Fibroblast of skin of right quadriceps (primary cell): ENCODE measurements around the gene SRC.
"Not testable (repeated sequence)": the region's sequence is repeated elsewhere in the genome, so short reads cannot be mapped to it uniquely, and the experiment has no call there.

Experiments
- DNase-seq: peaks from one replicate; pipeline ENCODE4 v3.0.0-alpha.2; 2013

SRC gene

DNA sequence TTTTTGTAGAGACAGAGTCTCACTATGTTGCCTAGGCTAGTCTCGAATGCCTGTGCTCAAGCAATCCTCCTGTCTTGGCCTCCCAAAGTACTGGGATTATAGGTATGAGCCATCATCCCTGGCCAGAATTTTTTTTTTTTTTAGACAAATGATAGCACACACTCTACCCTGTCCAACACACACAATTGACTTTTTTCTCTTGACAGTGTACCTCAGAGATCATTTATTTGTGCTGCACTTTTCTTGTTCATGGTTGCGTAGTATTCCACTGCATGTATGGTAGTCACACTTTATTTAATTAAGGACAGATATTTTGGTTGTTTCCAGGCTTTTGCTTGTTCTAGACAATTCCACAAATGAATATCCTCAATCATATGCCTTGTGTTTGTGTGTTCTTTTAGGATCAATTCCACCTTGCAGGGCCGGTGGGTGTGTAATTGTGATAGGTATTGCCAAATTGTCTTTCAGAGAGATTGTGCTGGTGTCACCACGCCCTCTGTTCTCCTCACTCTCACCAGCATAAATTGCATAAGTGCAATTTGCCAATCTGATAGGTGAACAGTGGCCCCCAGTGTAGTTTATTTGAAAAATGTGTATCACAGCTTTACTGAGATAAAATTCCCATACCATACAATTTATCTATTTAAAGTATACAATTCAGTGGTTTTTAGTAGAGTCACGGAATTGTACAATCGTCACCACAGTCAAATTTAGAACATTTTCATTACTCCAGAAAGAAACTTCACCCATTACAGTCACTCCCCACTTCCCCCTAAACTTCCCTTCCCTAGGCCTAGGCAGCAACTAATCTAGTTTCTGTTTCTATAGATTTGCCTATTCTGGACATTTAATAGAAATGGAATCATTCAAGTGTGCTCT is 20.1 kb downstream of the SRC start:
- no peak for DNase-seq

DNA sequence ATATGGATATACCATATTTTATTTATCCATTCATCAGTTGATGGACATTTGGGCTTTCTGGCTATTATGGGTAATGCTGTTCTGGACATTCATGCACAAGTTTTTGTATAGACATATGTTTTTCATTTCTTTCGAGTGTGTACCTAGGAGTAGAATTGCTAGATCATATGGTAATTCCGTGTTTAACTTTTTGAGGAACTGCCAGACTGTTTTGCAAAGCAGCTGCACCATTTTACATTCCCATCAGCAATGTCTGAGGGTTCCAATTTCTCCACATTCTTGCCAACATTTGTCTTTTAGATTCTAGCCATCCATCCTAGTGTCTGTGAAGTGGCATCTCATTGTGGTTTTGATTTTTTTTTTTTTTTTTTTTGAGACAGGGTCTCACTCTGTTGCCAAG is 20.8 kb downstream of the SRC start:
- peak; percentile 21 for DNase-seq

DNA sequence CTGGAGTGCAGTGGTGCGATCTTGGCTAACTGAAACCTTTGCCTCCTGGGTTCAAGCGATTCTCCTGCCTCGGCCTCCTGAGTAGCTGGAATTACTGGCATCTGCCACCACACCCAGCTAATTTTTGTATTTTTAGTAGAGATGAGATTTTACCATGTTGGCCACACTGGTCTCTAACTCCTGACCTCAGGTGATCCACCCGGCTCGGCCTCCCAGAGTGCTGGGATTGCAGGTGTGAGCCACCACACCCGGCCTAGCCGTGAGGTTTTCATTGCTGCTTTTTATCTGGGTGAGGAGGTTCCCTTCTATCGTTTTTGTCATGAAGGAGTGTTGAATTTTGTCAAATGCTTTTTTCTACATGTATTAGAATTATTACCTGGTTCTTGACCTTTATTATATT is 23.9 kb downstream of the SRC start:
- no peak for DNase-seq

DNA sequence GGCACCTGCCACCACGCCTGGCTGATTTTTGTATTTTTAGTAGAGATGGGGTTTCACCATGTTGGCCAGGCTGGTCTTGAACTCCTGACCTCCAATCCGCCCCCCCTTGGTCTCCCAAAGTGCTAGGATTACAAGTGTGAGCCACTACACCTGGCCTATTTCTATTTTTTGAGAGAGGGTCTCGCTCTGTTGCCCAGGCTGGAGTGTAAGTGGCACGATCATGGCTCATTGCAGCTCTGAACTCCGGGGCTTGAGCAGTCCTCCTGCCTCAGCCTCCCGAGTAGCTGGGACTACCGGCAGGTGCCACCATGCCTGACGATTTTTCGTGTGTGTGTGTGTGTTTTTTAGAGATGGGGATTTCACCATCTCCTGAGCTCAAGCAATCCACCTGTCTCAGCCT is 25.9 kb downstream of the SRC start:
- not testable (repeated sequence) for DNase-seq

GRCh38 chr20:37372441-37372840 is 26.5 kb downstream of the SRC start:
- no peak for DNase-seq

DNA sequence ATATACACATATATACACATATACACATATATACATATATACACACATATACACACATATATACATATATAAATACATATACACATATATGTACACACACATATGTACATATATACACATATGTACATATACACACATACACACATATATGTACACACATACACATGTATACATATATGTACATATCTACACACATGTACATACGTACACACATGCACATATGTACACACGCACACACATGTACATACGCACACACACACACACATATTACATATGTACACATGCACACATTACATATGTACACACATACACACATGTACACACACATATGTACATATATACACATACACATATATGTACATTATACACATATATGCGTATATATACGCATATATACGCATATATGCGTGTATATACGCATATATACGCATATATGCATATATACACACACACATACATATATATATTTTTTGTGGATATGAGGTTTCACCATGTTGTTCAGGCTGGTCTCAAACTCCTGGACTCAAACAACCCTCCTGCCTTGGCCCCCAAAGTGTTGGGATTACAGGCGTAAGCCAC is 27.2 kb downstream of the SRC start:
- no peak for DNase-seq

DNA sequence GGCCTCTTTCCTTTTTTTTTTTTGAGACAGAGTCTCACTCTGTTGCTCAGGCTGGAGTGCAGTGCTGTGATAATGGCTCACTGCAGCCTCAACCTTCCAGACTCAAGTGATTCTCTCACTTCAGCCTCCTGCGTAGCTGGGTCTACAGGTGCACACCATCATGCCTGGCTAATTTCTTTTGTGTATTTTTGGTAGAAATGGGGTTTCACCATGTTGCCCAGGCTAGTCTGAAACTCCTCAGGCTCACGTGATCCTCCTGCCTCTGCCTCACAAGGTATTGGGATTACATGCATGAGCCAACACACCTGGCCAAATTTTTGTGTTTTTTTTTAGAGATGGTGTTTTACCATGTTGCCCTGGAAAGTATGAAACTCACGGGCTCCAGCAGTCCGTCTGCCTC is 29.3 kb downstream of the SRC start:
- DNase-seq: no peak

DNA sequence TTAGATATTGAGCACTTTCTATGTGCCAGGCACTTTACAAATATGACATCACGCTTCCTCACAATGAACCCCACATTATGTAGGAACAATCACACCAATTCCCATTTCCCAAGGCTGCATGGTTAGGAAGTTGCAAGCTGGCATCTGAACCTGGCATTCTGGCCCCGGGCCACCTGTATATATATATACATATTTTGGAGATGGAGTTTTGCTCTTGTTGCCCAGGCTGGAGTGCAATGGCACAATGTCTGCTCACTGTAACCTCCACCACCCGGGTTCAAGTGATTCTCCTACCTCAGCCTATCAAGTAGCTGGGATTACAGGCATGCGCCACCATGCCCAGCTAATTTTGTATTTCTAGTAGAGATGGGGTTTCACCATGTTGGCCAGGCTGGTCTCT is 30.4 kb downstream of the SRC start:
- no peak for DNase-seq

- DNase-seq: no peak
Observed at GRCh38 chr20:37376791-37377190, 30.9 kb downstream of the SRC start.

DNA sequence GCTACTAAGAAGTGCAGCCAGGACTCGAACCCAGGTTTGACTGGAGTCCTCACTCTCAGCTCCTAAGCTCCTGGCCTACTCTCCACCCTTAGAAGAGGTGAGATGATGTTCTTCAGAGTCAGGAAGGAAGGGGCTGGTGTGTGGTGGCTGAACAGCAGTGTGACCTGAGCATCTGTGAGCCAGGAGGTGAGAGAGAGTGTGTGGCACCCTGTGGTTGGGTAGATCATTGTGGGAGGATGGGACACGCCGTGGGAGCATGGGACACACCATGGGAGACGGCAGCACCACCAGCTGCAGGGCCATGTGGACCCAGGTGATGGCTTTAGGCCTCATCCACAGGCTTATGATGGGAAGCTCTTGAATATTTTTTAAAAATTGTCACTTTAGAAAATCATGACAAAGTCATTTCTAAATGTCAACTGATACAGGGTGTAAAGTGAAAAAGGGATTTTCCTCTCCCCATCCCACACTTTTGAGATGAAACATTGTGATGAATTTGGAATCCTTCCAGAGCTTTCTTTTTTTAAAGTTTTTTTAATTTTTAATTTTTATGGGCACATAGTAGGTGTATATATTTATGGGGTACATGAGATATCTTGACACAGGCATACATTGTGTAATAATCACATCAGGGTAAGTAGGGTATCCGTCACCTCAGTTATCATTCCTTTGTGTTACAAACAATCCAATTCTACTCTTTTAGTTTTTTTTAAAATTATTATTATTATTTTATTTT is 31.6 kb downstream of the SRC start:
- DNase-seq: no peak

DNA sequence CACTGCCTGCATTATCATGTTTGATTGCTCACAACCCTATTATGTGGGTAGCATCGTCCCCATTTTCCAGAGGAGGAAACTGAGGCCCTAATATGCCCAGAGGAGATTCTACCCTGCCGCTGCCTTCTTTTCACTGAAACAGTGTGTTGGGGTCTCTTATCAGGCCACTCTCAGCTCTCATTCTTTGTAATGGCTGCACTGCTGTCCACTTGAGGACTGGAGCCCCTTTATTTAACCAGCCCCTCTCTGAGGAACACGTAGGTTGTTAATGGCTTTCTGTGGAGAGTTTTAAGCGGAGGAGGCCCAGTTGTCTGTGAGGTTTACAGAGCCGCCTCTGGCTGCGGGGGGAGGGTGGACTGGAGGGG is 32.5 kb downstream of the SRC start:
- no peak for DNase-seq

DNA sequence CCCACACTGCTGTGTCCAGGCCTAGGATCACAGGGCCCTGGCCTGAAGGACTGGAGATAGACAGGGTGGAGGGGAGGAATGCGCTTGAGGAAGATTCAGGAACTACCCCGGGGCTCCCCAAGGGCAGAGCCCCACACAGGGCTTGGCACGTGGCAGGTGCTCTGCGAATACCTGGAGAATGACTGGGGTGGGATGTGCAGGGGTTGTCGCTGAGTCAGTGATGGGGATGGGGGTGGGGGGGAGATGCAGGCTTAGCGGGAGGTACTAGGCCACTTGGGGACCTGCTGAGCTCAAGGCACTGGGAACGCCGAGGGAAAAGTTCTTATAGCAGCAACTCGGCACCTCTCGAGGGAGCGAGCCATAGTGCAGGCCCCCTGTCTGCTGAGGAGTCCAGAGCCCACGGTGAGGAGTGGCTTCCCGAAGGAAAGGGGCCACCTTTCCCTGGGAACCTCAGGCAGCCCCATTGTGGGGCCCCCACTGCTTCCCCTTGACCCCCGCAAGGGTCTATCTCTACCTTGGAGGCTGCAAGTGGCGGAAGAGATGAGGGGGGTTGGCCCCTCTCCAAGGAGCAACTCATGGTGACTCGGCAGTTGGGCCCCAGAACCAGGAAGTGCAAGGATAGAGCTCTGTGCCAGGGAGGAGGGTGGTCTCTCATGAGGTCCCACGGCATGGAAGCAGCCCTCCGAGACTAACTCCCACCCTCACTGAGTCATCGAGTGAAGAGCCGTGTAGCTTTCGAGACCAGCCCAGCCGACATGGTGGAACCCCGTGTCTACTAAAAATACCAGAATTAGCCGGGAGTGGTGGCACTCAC is 33.1 kb downstream of the SRC start:
- DNase-seq: peak; percentile 67

DNA sequence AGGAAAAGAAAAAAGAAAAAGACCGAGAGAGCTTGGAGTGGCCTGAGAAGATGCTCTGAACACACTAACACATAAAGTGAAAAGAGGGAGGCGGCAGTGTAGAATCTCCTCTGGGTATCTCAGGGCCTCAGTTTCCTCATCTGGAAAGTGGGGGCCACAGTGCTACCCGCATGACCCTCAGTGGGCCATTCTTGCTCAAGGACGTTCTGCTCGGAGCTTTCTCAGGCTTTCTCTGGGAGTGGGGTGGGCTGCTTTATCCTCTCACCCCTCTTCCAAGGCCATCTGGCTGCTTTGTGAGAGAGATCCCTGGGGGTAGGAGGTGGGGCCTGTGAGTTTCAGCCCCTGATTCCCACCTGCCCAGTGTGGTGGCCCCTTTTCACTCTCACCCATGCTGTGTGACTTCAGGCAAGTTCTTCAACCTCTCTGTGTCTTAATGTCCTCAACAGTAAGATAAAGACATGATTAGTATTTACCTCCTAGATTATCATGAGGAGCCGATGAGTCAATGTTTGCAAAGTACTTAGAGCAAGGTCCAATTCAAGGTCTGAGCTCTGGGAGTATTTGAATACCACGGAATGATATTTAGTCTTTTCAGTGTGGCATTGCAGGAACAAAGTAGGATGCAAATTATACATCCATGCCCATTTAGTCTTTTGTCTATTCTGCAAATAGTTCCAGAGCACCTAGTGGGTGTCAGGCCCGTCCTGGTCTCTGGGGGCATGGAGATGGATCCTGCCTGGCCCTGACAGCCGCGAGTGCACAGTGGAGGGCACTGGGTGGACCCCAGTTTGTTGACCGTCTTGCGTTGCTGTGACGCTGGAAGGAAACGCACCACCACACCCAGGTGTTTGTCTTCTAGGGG is 34.3 kb downstream of the SRC start:
- DNase-seq: peak; percentile 31

DNA sequence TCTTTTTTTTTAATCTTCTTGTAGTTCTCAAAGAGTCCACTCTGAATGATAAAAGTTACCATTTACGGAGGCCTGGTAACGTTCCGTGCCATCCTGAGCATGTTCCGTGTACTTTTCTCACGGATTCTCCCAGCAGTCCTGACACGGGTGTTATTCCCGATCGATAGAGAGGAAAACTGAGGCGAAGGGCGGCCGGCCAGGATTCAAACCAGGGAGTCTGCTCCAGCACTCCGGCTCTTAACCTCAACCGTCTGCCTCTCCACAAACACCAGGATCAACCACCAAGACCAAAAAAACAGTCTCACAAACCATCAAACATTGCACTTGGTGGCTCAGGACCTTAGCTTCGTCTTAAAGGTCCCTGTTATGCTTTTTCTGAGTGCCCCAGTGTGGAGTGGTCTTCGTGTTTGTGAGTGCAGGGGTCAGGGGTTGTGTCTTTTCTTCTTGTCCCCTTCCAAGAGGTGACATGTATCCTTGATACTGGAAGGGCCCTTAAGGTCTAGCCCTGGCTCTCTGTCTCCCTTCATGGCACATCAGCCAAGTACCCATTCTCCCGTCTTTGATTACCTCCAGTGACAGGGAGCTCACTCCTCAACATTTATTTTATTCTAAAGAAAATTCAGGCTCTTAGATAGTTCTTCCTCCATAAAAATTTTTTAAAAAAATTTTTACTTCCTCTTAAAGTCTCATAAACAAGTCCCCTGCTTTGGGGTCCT is 35.1 kb downstream of the SRC start:
- no peak for DNase-seq

- no peak for DNase-seq
Observed at GRCh38 chr20:37381621-37382471, 35.9 kb downstream of the SRC start.

DNA sequence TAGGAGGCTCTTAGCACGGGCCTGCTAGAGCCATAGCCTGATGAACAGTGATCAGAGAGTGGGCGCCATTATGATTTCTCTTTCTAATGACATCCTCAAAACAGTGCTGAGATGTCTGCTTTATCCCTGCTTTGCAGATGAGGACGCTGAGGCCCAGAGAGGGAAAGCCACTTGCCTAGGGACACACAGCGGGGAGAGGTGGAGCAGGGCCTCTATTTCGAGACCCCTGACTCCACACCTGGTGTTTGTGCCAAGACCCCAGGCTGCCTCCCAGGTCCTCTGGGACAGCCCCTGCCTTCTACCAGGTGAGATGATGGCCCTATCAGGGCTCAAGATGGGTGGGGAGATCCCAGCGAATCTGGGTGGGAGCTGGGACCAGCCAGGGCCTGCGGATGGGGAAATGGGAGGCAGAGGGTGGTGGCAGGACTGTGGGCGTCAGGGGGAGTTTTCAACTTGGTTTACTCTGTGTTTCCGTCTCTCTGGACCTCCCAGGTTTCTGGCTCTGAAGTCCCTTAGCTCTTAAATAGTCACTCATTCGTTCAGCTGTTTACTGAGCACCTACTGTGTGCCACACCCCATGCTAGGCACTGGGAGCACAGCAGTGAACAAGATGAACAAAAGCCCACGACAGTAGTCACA is 36.7 kb downstream of the SRC start:
- no peak for DNase-seq

DNA sequence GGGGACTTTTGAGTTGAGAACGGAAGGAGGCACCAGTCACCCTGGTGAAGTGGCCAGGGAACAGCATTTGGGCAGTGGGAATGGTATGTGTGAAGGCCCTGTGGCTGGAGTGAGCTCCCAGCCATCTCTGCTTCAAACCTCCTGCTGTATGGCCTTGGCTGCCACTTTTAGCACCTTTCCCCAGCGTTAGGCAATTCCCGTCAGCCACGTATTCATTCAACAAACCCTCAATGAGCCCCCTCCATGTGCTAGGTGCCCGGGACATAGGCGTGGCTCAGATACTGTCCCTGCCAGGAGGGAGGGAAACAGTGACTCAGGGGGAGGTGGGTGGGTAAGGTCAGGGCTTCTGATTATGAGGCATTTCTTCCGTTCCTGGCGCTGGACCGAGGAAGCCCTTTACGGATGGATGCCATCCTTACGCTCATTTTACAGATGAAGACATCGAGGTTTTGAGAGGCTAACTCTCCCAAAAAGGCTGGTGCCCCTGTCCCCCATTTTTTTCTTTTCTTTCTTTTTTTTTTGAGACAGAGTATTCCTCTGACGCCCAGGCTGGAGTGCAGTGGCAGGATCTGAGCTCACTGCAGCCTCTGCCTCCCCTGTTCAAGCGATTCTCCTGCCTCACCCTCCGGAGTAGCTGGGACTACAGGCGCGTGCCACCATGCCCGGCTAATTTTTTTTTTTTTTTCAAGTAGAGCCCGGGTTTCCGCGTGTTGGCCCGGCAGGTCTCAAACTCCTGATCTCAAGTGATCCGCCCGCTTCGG is 37.5 kb downstream of the SRC start:
- DNase-seq: peak; percentile 19

DNA sequence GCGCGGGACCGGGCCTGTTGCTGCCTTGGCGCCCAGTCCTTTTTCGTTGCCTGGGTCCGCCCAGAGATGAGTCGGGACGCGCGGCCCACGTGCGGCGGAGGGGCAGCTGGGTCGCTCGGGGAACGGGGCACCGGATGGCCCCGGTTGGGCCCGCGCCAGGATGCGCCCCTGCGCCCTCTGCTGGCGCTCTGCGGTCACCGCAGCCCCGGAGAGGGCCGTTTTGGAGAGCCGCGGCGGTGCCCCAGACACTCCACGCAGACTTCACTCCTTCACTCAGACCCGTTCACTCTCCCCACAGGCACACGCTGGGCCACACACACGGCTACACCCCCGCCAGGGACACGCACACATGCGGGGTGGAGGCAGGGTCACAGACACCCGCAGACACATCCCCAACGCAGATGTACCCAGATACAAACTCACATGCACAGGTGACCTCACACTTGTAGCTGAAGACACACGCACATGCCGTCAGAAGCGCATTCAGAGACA is 38.8 kb downstream of the SRC start:
- DNase-seq: peak; percentile 62

GRCh38 chr20:37385176-37385575 is 39.2 kb downstream of the SRC start:
- DNase-seq: no peak
